ENCODE data around the gene YPEL3.
"Not testable (repeated sequence)": the region's sequence is repeated elsewhere in the genome, so short reads cannot be mapped to it uniquely, and the experiment has no call there.

The YPEL3 gene

GRCh38 chr16:30116291-30117207 lies 20.5 kb upstream of the YPEL3 start:
- no peak for DNase-seq (ENCODE audit: low read depth)

GRCh38 chr16:30115238-30115637 lies 19.2 kb upstream of the YPEL3 start:
- DNase-seq (ENCODE audit: low read depth): no peak

- not testable (repeated sequence) for DNase-seq (ENCODE audit: low read depth)
These were observed 18.8 kb upstream of the YPEL3 start for GRCh38 chr16:30114833-30115232.

GRCh38 chr16:30114411-30114810 lies 18.4 kb upstream of the YPEL3 start:
- DNase-seq (ENCODE audit: low read depth): no peak

- no peak for DNase-seq (ENCODE audit: low read depth)
These were observed 17.8 kb upstream of the YPEL3 start for GRCh38 chr16:30113711-30114333.

GRCh38 chr16:30113031-30113710 lies 17.2 kb upstream of the YPEL3 start, which contains the start of gene GDPD3:
Gene GDPD3 (minus strand): TSS chr16:30113537. CDS start chr16:30113478, 59 bp downstream.
- DNase-seq (ENCODE audit: low read depth): no peak

- DNase-seq (ENCODE audit: low read depth): peak; percentile 40
These were observed 16.4 kb upstream of the YPEL3 start for GRCh38 chr16:30112197-30113030.

GRCh38 chr16:30110661-30111060 lies 14.6 kb upstream of the YPEL3 start:
- no peak for DNase-seq (ENCODE audit: low read depth)

- DNase-seq (ENCODE audit: low read depth): no peak
These were observed 12.2 kb upstream of the YPEL3 start for GRCh38 chr16:30108059-30108850.

GRCh38 chr16:30104492-30104891 lies 8.5 kb upstream of the YPEL3 start:
- no peak for DNase-seq (ENCODE audit: low read depth)

- no peak for DNase-seq (ENCODE audit: low read depth)
These were observed 8.1 kb upstream of the YPEL3 start for GRCh38 chr16:30104090-30104489.

- no peak for DNase-seq (ENCODE audit: low read depth)
These were observed 1.0 kb upstream of the YPEL3 start for GRCh38 chr16:30096862-30097563.

GRCh38 chr16:30095166-30096078 lies 591 bp downstream of the YPEL3 start:
- no peak for DNase-seq (ENCODE audit: low read depth)

GRCh38 chr16:30094541-30095165 lies 1.4 kb downstream of the YPEL3 start:
- DNase-seq (ENCODE audit: low read depth): no peak

GRCh38 chr16:30092373-30093010 lies 3.5 kb downstream of the YPEL3 start:
- no peak for DNase-seq (ENCODE audit: low read depth)

GRCh38 chr16:30091474-30092372 lies 4.3 kb downstream of the YPEL3 start, which contains the start of gene TBX6:
Gene TBX6 (minus strand): TSS chr16:30091924. CDS start chr16:30091193, 731 bp downstream.
- peak; percentile 74 for DNase-seq (ENCODE audit: low read depth)

Data from fibroblast of the conjunctiva (primary cell).